B cell (primary cell): ENCODE results near the gene TWNK.

Source experiments
- CTCF ChIP-seq: fragments of 200-600 bp; IDR thresholded peaks from one replicate; pipeline ENCODE4 v1.8.0; 2022; ENCODE audit warnings: antibody characterized with exemption, mild to moderate bottlenecking
- EZH2 ChIP-seq: IDR thresholded peaks from 2 replicates; pipeline ENCODE4 v1.6.1; 2012; ENCODE audit warnings: borderline replicate concordance, low read depth, mild to moderate bottlenecking, moderate library complexity, low read length; ENCODE audit not compliant: insufficient read depth, poor library complexity, severe bottlenecking

GRCh38 chr10:101008823-101009423 lies 21.6 kb downstream of the TWNK start:
- TF ChIP-seq CTCF: no peak
- no peak for TF ChIP-seq EZH2
